ENCODE measurements around the gene ITLN2.
"Not testable (repeated sequence)": the region's sequence is repeated elsewhere in the genome, so short reads cannot be mapped to it uniquely, and the experiment has no call there.

ITLN2 gene

GRCh38 chr1:160952129-160952510 is 2.5 kb downstream of the ITLN2 start:
- DNase-seq: no peak

DNA sequence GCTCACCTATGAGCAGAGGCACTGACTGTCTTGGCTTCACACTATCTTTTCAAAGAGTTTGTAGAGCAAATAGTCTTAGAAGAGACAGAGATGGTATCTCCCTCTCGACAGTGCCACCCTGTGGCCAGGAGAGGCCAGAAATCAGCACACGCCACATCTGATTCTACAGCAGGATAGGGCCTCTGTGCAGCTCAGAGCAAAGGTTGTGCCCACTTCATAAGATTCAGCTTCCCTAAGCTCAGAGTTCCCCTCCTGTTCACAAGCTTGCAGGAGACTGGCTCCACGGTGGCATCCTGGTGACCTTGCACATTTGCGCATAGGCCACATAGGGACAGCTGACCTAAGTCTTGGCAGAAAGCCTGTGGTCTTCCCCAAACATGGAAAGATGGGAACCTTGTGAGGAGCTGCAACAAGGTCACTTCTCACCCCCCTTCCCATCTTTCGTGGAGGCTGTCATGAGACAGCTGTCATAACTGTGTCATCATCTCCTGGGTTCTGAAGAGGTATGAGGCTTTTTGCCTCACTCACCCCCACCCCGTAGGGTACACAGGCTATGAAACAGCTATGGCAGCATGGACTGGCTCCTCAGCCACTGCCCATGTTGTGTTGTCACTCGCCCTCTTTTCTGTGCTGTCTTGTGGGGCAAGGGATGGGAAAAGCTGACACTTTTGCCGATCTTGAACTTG is 3.0 kb downstream of the ITLN2 start:
- DNase-seq: no peak

- DNase-seq: no peak
Measured at GRCh38 chr1:160950657-160951056, 4.0 kb downstream of the ITLN2 start.

DNA sequence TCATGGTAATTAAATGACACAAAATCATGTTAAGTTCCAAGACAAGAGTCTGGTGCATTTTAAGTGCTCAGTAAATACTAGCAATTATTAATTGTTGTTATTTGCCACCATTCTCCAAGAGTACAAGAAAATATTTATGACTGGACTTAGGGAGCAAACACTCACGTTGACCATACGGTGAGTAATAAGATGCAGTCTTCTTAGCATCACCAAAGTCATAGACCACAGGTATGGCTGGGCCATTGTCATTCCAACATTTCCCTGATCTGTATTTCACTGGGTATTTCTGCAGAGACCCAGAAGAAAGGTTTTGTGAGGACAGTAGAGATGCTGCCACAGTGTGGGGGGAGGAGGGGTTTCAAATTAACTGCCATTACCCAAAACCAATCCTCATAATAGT is 4.7 kb downstream of the ITLN2 start:
- DNase-seq: no peak

- DNase-seq: not testable (repeated sequence)
Measured at GRCh38 chr1:160949216-160949880, 5.3 kb downstream of the ITLN2 start.

DNA sequence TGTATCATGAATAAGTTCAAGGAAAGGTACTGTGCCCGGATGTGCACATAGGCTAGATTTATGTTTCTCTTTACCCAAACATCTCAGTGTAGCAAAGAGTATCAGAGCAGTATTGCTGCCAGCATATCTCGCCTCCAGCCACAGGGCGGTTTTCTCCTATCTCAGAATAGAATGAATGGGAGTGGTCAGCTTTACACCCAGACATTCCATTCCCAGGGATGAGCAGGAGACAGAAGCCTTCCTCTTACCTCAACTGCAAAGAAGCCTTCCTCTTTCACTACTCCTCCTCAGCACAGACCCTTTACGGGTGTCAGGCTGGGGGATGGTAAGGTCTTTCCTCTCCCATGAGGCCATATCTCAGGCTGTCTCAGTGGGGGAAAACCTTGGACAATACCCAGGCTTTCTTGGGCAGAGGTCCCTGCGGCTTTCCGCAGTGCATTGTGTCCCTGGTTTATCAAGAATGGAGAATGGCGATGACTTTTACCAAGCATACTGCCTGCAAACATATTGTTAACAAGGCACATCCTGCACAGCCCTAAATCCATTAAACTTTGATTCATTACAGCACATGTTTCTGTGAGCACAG is 7.3 kb downstream of the ITLN2 start:
- DNase-seq: not testable (repeated sequence)

- not testable (repeated sequence) for DNase-seq
Measured at GRCh38 chr1:160945881-160946280, 8.7 kb downstream of the ITLN2 start.

- no peak for DNase-seq
Measured at GRCh38 chr1:160945079-160945478, 9.5 kb downstream of the ITLN2 start.

- no peak for DNase-seq
Measured at GRCh38 chr1:160942926-160943325, 11.7 kb downstream of the ITLN2 start.

GRCh38 chr1:160936666-160937065 is 17.9 kb downstream of the ITLN2 start:
- DNase-seq: not testable (repeated sequence)

DNA sequence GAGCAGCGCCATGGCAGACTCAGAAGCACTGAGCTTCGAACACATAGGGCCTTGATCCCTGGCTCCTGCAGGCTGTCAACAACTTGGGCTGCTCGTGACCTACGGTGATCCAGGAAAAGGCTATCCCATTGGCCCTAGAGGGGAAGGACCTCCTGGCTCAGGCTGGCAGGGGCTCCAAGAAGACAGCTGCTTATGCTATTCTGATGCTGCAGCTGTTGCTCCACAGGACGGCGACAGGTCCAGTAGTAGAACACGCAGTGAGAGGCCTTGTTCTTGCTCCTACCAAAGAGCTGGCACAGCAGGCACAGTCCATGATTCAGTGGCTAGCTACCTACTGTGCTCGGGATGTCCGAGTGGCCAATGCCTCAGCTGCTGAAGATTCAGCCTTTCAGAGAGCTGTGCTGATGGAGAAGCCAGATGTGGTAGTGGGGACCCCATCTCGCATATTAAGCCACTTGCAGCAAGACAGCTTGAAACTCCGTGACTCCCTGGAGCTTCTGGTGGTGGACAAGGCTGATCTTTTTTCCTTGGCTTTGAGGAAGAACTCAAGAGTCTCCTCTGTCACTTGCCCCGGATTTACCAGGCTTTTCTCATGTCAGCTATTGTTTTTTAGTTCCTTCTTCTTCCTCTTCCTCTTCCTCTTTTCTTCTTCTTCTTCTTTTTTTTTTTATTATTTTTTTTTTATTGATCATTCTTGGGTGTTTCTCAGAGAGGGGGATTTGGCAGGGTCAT is 18.9 kb downstream of the ITLN2 start:
- no peak for DNase-seq

GRCh38 chr1:160933305-160933704 is 21.3 kb downstream of the ITLN2 start:
- DNase-seq: not testable (repeated sequence)

DNA sequence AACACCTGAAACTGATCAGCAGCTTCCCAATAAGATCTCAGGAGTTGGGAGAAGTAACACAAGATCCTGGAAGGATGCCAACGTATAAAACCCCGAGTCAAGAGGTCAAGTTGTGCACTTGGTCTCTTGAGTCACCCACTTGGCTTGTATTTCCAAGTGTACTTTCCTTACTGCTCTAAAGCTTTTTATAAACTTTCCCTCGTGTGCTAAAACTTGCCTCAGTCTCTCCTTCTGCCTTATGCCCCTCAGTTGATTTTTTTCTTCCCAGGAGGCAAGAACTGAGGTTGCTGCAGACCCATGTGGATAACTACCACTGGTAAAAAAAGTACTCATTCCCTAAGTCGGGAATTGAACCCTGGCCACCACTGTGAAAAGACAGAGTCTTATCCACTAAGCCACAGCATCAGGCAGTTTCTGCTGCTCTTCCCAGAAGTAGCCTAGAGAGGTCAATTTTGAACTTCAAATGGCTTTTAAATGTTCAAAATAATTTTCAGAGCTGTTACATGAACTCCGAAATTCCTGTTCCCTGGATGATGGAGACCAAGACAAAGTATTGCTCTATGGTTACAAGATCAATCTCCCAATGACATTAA is 28.9 kb downstream of the ITLN2 start:
- DNase-seq: no peak

GRCh38 chr1:160924791-160925651 is 29.6 kb downstream of the ITLN2 start:
- DNase-seq: no peak

DNA sequence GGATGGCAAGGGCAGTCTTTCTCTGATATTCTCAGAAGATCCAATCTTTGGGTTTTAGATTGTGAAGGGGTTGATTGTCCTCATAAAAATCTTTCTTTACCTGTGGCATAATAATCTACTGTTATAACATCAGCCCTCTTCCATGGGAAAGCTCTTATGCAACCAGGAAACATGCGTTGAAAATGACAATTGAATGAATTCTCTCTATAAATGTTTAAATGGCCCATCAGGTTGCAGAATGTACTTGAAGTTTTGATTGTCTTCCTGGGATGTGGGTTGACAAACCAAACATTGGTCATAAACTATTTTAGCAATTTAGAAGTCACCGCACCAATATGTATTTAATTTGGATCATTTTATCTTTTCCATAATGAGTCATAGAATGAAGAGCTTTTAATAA is 37.9 kb downstream of the ITLN2 start:
- no peak for DNase-seq

- not testable (repeated sequence) for DNase-seq
Measured at GRCh38 chr1:160913229-160913628, 41.4 kb downstream of the ITLN2 start.

DNA sequence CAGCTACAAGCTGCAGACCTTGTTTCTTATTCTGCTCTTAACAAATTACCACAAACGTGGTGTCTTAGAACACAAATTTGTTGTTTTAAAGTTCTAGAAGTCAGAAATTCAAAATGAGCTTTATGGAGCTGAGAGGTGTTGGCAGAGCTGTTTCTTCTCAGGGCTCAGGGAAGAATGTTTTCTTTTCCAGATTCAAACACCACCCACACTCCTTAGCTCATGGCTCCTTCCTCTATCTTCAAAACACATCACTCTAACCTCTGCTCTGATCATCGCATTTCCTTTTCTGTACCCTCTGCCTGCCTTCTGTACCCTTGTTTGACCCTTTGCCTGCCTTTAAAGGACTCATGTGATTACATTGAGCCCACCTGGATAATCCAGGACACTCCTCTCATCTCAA is 42.7 kb downstream of the ITLN2 start:
- DNase-seq: no peak

GRCh38 chr1:160911441-160911840 is 43.2 kb downstream of the ITLN2 start:
- no peak for DNase-seq

- DNase-seq: no peak
Measured at GRCh38 chr1:160910170-160910750, 44.3 kb downstream of the ITLN2 start.

DNA sequence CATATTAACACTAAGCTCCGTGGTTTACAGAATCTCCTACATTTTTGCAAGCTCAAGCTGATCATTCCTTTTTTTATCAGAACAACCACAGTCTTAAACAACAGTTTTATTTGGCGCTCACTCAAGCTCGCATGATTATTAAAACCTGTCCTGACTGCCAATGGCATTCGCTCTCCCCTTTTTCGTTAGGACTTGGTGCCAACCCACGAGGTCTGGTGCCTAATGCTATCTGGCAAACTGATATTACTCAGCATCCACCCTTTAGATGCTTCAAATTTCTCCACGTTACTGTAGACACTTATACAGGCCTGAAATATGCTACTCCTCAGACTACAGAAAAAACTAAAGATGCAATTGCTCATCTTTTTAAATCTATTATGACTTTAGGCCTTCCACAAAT is 46.6 kb downstream of the ITLN2 start:
- no peak for DNase-seq

GRCh38 chr1:160905617-160905989 is 49.0 kb downstream of the ITLN2 start:
- no peak for DNase-seq
